GM21528 (cell line): Measurements from ENCODE around the gene TPR.

Experiments used
- ATAC-seq: cut with Tn5 transposase; IDR thresholded peaks from one replicate; pipeline ENCODE4 v1.9.1; 2021; ENCODE audit warnings: mild to moderate bottlenecking, moderate library complexity; ENCODE audit not compliant: unreplicated experiment, low FRiP score

The TPR gene

GRCh38 chr1:186330758-186331157 is 44.3 kb downstream of the TPR start:
- ATAC-seq, result no peak

- no peak for ATAC-seq
Measured at GRCh38 chr1:186327331-186327730, 47.7 kb downstream of the TPR start.

DNA sequence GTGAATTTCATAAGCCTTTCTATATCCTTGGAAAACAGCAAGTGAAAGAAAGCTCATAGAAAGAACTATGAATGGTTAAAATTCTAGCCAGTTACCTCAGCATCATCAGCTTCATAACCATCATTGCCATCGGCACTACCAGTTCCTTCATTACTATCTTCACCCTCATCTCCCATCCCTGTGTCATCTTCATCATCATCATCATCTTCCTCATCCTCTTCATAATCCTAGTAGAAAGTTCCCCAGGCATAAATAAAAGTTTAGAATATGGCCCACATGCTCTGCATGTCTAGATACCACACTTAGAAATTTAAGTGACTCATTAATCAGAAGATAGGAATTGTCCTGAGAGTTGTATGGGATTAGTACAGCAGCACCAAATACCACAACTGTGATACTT is 49.0 kb downstream of the TPR start:
- no peak for ATAC-seq

DNA sequence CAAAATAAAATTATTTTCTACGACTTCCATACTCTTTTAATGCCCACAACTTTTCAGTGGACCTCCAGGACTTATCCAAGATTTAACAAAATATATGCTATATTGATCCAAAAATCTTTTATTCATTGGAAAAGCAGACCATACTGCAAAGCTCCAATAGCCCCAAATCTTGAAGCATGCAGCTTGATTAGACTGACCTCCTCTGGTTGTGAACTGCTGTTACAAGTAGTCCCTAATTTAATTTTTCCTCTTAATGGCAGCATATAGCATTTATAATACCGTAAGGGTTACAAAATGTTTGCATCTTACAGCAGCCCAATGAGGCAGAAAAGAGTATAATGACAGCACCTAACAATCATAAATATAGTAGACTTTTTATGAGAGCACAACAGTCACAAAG is 49.8 kb downstream of the TPR start:
- no peak for ATAC-seq

- no peak for ATAC-seq
Measured at GRCh38 chr1:186323865-186324264, 51.2 kb downstream of the TPR start.

GRCh38 chr1:186315570-186315969 is 59.5 kb downstream of the TPR start:
- no peak for ATAC-seq

DNA sequence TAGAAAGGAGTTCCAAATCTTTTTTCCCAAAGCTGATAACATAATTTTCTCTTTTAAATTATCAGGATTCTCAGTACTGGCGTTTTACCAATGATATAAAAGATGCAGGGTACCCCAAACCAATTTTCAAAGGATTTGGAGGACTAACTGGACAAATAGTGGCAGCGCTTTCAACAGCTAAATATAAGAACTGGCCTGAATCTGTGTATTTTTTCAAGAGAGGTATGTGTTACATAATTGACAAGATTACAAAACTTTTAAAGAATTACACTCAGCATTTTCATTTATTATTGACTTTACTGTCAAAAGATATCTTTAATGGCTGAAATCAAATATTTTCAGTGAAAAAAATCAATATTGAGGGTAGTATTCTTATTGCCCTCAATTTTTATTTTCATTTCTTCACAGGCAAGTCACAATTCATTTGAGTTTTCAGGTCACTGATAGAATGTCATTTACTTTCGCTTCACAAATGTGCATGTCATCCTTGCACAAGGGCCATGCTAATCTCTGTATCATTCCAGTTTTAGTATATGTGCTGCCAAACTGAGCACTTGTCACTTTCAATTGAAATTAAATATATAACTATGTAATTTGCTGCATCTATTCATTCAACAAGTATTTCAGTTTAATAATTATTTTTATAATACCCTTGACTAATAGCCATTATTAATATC is 63.5 kb downstream of the TPR start:
- ATAC-seq, result no peak

- ATAC-seq, result no peak
Measured at GRCh38 chr1:186310307-186310706, 64.7 kb downstream of the TPR start.

- no peak for ATAC-seq
Measured at GRCh38 chr1:186308264-186309060, 66.6 kb downstream of the TPR start.

DNA sequence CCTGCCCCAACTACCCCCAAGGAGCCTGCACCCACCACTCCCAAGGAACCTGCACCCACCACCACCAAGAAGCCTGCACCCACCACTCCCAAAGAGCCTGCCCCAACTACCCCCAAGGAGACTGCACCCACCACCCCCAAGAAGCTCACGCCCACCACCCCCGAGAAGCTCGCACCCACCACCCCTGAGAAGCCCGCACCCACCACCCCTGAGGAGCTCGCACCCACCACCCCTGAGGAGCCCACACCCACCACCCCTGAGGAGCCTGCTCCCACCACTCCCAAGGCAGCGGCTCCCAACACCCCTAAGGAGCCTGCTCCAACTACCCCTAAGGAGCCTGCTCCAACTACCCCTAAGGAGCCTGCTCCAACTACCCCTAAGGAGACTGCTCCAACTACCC is 67.6 kb downstream of the TPR start:
- ATAC-seq, result no peak

DNA sequence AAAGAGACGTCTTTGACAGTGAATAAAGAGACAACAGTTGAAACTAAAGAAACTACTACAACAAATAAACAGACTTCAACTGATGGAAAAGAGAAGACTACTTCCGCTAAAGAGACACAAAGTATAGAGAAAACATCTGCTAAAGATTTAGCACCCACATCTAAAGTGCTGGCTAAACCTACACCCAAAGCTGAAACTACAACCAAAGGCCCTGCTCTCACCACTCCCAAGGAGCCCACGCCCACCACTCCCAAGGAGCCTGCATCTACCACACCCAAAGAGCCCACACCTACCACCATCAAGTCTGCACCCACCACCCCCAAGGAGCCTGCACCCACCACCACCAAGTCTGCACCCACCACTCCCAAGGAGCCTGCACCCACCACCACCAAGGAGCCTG is 68.5 kb downstream of the TPR start:
- no peak for ATAC-seq

GRCh38 chr1:186304982-186305949 is 69.8 kb downstream of the TPR start:
- ATAC-seq, result peak; percentile 80

GRCh38 chr1:186303911-186304310 is 71.1 kb downstream of the TPR start:
- no peak for ATAC-seq

DNA sequence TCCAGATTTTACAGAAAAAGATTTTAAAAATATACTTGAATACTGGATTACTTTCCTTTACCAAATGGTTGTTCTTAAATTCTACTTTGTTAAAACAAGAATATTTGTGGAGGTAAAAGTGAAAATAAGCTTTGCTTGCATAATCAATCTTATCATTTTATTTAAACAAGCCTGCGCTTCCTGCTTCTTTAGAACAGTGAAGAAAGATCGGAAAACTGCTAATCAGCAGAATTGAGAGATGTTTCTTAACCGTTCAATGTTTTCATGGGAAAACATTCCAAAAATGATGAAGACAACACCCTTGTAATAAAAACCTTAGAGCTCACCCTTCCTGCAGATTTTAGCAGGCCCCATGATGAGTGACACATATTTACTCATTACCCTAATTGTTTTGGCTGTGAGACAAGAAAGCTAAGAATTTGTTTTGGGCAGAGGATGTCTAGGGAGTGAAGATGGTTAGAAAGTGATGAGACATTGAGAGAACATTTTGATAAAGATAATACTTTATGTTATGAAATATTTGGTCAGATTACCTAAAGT is 72.6 kb downstream of the TPR start:
- no peak for ATAC-seq

GRCh38 chr1:186301448-186301847 is 73.6 kb downstream of the TPR start:
- no peak for ATAC-seq

- no peak for ATAC-seq
Measured at GRCh38 chr1:186300056-186300455, 75.0 kb downstream of the TPR start.

- no peak for ATAC-seq
Measured at GRCh38 chr1:186299570-186299969, 75.5 kb downstream of the TPR start.

GRCh38 chr1:186298851-186299250 is 76.2 kb downstream of the TPR start:
- ATAC-seq, result no peak

- no peak for ATAC-seq
Measured at GRCh38 chr1:186297439-186298045, 77.5 kb downstream of the TPR start.

DNA sequence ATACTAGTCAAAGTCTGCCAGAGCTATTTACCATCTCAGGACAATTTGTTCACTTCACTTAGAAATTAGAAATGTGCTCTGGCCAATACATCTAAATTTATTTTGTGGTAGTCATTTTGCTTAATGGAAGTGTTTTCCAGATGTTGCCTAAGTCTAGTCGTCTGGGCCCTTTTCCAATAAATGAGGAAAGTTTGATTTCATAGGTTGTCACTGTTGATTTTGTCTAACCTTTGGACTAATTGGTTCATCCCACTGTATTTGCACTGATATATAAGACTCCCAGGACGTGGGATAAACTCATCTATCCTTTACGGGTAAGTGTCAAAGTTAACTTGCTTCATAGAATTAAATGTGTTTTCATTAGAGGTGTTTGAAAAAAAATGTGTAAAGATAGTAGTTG is 79.1 kb downstream of the TPR start, which contains the start of gene PRG4:
Gene PRG4, plus strand, starts transcription at position 300 of the 400 bp plus-strand sequence.
- no peak for ATAC-seq
